ENCODE data around the gene CACNA1S. TPM values are rescaled to one million over a fixed set of nuclear protein-coding genes. Genes with fewer than 3 reads are reported as not detected.

CACNA1S gene
- total RNA-seq, 2 donors from 2014 or later = not detected

- TF ChIP-seq CTCF (IDR thresholded peaks at IDR 0.05) = no peak
- no peaks in the 10 kb centered on the region for H3K36me3 ChIP-seq
- DNase-seq (ENCODE audit: low spot score) (no peak), ATAC-seq (ENCODE audit: insufficient number of reproducible peaks, low FRiP score, low read depth) (no peak)
- no peak overlapping the region for H3K4me3 ChIP-seq
- no peaks in the 10 kb centered on the region for H3K27me3 ChIP-seq (replicated peaks; ENCODE audit: insufficient read depth)
- no peaks in the 10 kb centered on the region for H3K9me3 ChIP-seq
- H3K27ac ChIP-seq = no peak overlapping the region
- no peaks in the 10 kb centered on the region for H3K4me1 ChIP-seq (ENCODE audit: control insufficient read depth in 1 of 2, low read depth in 2 of 2)
These were observed 108.1 kb downstream of the CACNA1S start for GRCh38 chr1:201004154-201004553.

- TF ChIP-seq CTCF (IDR thresholded peaks at IDR 0.05) = no peak
- Histone ChIP-seq H3K4me3 (no peak overlapping the region), H3K27ac (no peak overlapping the region), H3K4me1 (ENCODE audit: control insufficient read depth in 1 of 2, low read depth in 2 of 2) (no peaks in the 10 kb centered on the region), H3K27me3 (replicated peaks; ENCODE audit: insufficient read depth) (no peaks in the 10 kb centered on the region), H3K36me3 (no peaks in the 10 kb centered on the region), H3K9me3 (no peaks in the 10 kb centered on the region)
- ATAC-seq (ENCODE audit: insufficient number of reproducible peaks, low FRiP score, low read depth) (no peak), DNase-seq (ENCODE audit: low spot score) (no peak)
These were observed 109.7 kb downstream of the CACNA1S start for GRCh38 chr1:201002510-201002909.

- Histone ChIP-seq H3K4me3 (no peak overlapping the region), H3K27ac (no peak overlapping the region), H3K36me3 (no peaks in the 10 kb centered on the region), H3K9me3 (no peaks in the 10 kb centered on the region), H3K4me1 (ENCODE audit: control insufficient read depth in 1 of 2, low read depth in 2 of 2) (no peaks in the 10 kb centered on the region), H3K27me3 (replicated peaks; ENCODE audit: insufficient read depth) (no peaks in the 10 kb centered on the region)
- ATAC-seq (ENCODE audit: insufficient number of reproducible peaks, low FRiP score, low read depth) = no peak
- no peak for TF ChIP-seq CTCF (IDR thresholded peaks at IDR 0.05)
- DNase-seq (ENCODE audit: low spot score) = no peak
These were observed 110.3 kb downstream of the CACNA1S start for GRCh38 chr1:201001962-201002361.

- Histone ChIP-seq H3K36me3 (no peaks in the 10 kb centered on the region), H3K4me1 (ENCODE audit: control insufficient read depth in 1 of 2, low read depth in 2 of 2) (no peaks in the 10 kb centered on the region), H3K9me3 (no peaks in the 10 kb centered on the region), H3K27me3 (replicated peaks; ENCODE audit: insufficient read depth) (no peaks in the 10 kb centered on the region), H3K27ac (no peak overlapping the region), H3K4me3 (no peak overlapping the region)
- no peak for ATAC-seq (ENCODE audit: insufficient number of reproducible peaks, low FRiP score, low read depth)
- DNase-seq (ENCODE audit: low spot score) = no peak
- no peak for TF ChIP-seq CTCF (IDR thresholded peaks at IDR 0.05)
These were observed 111.8 kb downstream of the CACNA1S start for GRCh38 chr1:201000391-201000790.

- Histone ChIP-seq H3K27me3 (replicated peaks; ENCODE audit: insufficient read depth) (no peaks in the 10 kb centered on the region), H3K9me3 (no peaks in the 10 kb centered on the region), H3K4me1 (ENCODE audit: control insufficient read depth in 1 of 2, low read depth in 2 of 2) (no peaks in the 10 kb centered on the region), H3K27ac (no peak overlapping the region), H3K4me3 (no peak overlapping the region), H3K36me3 (no peaks in the 10 kb centered on the region)
- no peak for TF ChIP-seq CTCF (IDR thresholded peaks at IDR 0.05)
- no peak for ATAC-seq (ENCODE audit: insufficient number of reproducible peaks, low FRiP score, low read depth)
- DNase-seq (ENCODE audit: low spot score) = no peak
These were observed 112.6 kb downstream of the CACNA1S start for GRCh38 chr1:200999667-201000066.

Measured in thoracic aorta (tissue), 2 donors.